ENCODE data around the gene MAFG. TPM values are rescaled to one million over a fixed set of nuclear protein-coding genes. Genes with fewer than 3 reads are reported as not detected.

MAFG gene
- total and polyA plus RNA-seq, 2 of the 13 experiments (the other 11 are each of a cell fraction or from before 2014, with no cell fraction given) = 14.5 to 20.0 TPM

GRCh38 chr17:81903896-81904599 lies 23.5 kb downstream of the MAFG start (continued):
- TF ChIP-seq AKAP8 (CRISPR knock-in tag; IDR thresholded peaks at IDR 0.05) = no peak

- peak overlapping the region; percentile 28 for H3K27ac ChIP-seq (ENCODE audit: extremely low read length, insufficient read depth, low read length)
- H3K79me2 ChIP-seq (ENCODE audit: insufficient read depth, low read length) = peaks cover 9% of the 10 kb centered on the region
- DNase-seq (ENCODE audit: low spot score) (no peak), ATAC-seq (peak; percentile 4), FAIRE-seq (no peak)
- H3K9me3 ChIP-seq (ENCODE audit: low read length) = no peaks in the 10 kb centered on the region
- no peak overlapping the region for H2AFZ ChIP-seq (ENCODE audit: low read length)
- H3K9ac ChIP-seq (ENCODE audit: insufficient read depth, low read depth, low read length) = no peak overlapping the region
- 83% methylated on average over 10 of the region's 10 CpGs for WGBS (ENCODE audit: low lambda C conversion rate)
- POLR2A ChIA-PET = interaction anchor here (0.6 to 2.9 kb wide), 2 partner anchors 23 to 134 kb away, joined by 3 to 10 read pairs; partner anchors contain the start of gene DCXR
- H3K36me3 ChIP-seq (replicated peaks in 1 of 2; ENCODE audit: control insufficient read depth in 1 of 2, insufficient read depth in 2 of 2, low read length in 2 of 2) = peaks cover 43 to 63% of the 10 kb centered on the region in 2 experiments
- H3K4me1 ChIP-seq (ENCODE audit: insufficient read depth, low read length) = peaks cover 28% of the 10 kb centered on the region
- no TSS peak for BruUV-seq (replicated peaks)
- H3K4me3 ChIP-seq (replicated peaks in 1 of 3; ENCODE audit: insufficient read depth in 1 of 3, low read depth in 2 of 3, low read length in 3 of 3) = no peak overlapping the region
- H4K20me1 ChIP-seq (ENCODE audit: insufficient read depth, low read length) = peaks cover 8% of the 10 kb centered on the region; the same call in 1 of the 2 replicates
- H3K27me3 ChIP-seq (ENCODE audit: control insufficient read depth in 1 of 2, insufficient read depth in 2 of 2, low read length in 2 of 2) = no peaks in the 10 kb centered on the region
- 0 out of 2 replicates have a peak overlapping the region, but pooled peaks have one; percentile 68 for H3K4me2 ChIP-seq (ENCODE audit: low read depth, low read length)
- intact Hi-C loops (cut with micrococcal nuclease; ENCODE audit: unreplicated experiment) = no loop called here
- in situ Hi-C loops (cut with HindIII; ENCODE audit: extremely low pct_ligation_motif_present, low pct_unique_long_range_greater_than_20kb) = no loop called here
- CTCF ChIA-PET (ENCODE audit: low intra/inter-chr PET ratio, low total read pairs) = no interaction called here
- TF ChIP-seq NR2F2 (IDR thresholded peaks at IDR 0.05; ENCODE audit: borderline replicate concordance, low read depth) (no peak), ZNF160 (CRISPR knock-in tag; IDR thresholded peaks at IDR 0.05) (0 out of 2 replicates have a peak, but pooled peaks have one; percentile 5), ZNF703 (CRISPR knock-in tag; IDR thresholded peaks at IDR 0.05; ENCODE audit: borderline replicate concordance) (0 out of 2 replicates have a peak, but pooled peaks have one; percentile 44), RBM39 (IDR thresholded peaks at IDR 0.05; ENCODE audit: low read depth, low read length, poor library complexity, severe bottlenecking) (peak; percentile 12), SMAD9 (CRISPR knock-in tag; IDR thresholded peaks at IDR 0.05) (no peak), ATF7 (IDR thresholded peaks at IDR 0.05) (no peak), ATF7 (CRISPR knock-in tag; IDR thresholded peaks at IDR 0.05) (0 out of 2 replicates have a peak, but pooled peaks have one; percentile 6), ZNF431 (CRISPR knock-in tag; IDR thresholded peaks at IDR 0.05; ENCODE audit: borderline replicate concordance, low read depth) (no peak), SNAPC4 (CRISPR knock-in tag; IDR thresholded peaks at IDR 0.05) (0 out of 2 replicates have a peak, but pooled peaks have one; percentile 39), TRIM22 (IDR thresholded peaks at IDR 0.05) (no peak), ZFY (CRISPR knock-in tag; IDR thresholded peaks at IDR 0.05) (peak; percentile 25; the same call in 1 of the 2 replicates), CTCF (CRISPR knock-in tag; IDR thresholded peaks at IDR 0.05) (0 out of 2 replicates have a peak, but pooled peaks have one; percentile 9)
These were observed 24.1 kb downstream of the MAFG start for GRCh38 chr17:81903415-81903831.

Data from HepG2 (cell line).